ENCODE results near the gene TEKT3.

GRCh38 chr17:15307710-15308111 is 33.7 kb downstream of the TEKT3 start:
- TF ChIP-seq CTCF (IDR thresholded peaks at IDR 0.05) = no peak
- TF ChIP-seq SMC3 (IDR thresholded peaks at IDR 0.05; ENCODE audit: low read depth, low read length) = no peak
- no peak for TF ChIP-seq SIN3A (IDR thresholded peaks at IDR 0.05; ENCODE audit: borderline replicate concordance, low read depth, low read length)
- no peak for TF ChIP-seq TAF1 (IDR thresholded peaks at IDR 0.05; ENCODE audit: borderline replicate concordance, low read depth, low read length)
- no peak for TF ChIP-seq MEF2A (IDR thresholded peaks at IDR 0.05; ENCODE audit: borderline replicate concordance, low read depth)
- no peak for TF ChIP-seq GABPA (IDR thresholded peaks at IDR 0.05; ENCODE audit: low read depth)
- no peak for TF ChIP-seq MAX (IDR thresholded peaks at IDR 0.05; ENCODE audit: low read depth)
- no peak for TF ChIP-seq FOSL2 (IDR thresholded peaks at IDR 0.05; ENCODE audit: borderline replicate concordance, low read depth)
- no peak for TF ChIP-seq PBX3 (IDR thresholded peaks at IDR 0.05)
- no peak for TF ChIP-seq POLR2AphosphoS5 (IDR thresholded peaks at IDR 0.05; ENCODE audit: low read depth, low read length)
- no peak for TF ChIP-seq CHD2 (IDR thresholded peaks at IDR 0.05; ENCODE audit: low read length, partially characterized antibody)

Data from SK-N-SH (cell line).